ENCODE results near the gene ANAPC13. TPM values are rescaled to one million over a fixed set of nuclear protein-coding genes. Genes with fewer than 3 reads are reported as not detected.
A peak's percentile ranks its signal among the peaks of the same experiment; 100 is the strongest.

The ANAPC13 gene
- total and polyA plus RNA-seq, 2 of the 13 experiments (the other 11 are each of a cell fraction or from before 2014, with no cell fraction given): 48.7 to 69.1 TPM

- TF ChIP-seq GTF3A (CRISPR knock-in tag; conservative IDR thresholded peaks at IDR 0.05): 0 out of 2 replicates have a peak, but pooled peaks have one; percentile 31
- TF ChIP-seq SOX5 (CRISPR knock-in tag; IDR thresholded peaks at IDR 0.05; ENCODE audit: borderline replicate concordance): peak; percentile 95
- TF ChIP-seq ZNF7 (CRISPR knock-in tag; IDR thresholded peaks at IDR 0.05): no peak
- TF ChIP-seq ZNF674 (CRISPR knock-in tag; IDR thresholded peaks at IDR 0.05; ENCODE audit: low read depth): no peak
- TF ChIP-seq DMAP1 (CRISPR knock-in tag; IDR thresholded peaks at IDR 0.05): peak; percentile 94
- TF ChIP-seq ZNF326 (CRISPR knock-in tag; IDR thresholded peaks at IDR 0.05; ENCODE audit: borderline replicate concordance): no peak
- peak; percentile 39 for TF ChIP-seq NFYC (CRISPR knock-in tag; IDR thresholded peaks at IDR 0.05)
- 0 out of 2 replicates have a peak, but pooled peaks have one; percentile 26 for TF ChIP-seq ZNF83 (CRISPR knock-in tag; IDR thresholded peaks at IDR 0.05; ENCODE audit: borderline replicate concordance)
- TF ChIP-seq ZBTB2 (CRISPR knock-in tag; IDR thresholded peaks at IDR 0.05; ENCODE audit: low read depth): peak; percentile 74; the same call in 1 of the 2 replicates
- 0 out of 2 replicates have a peak, but pooled peaks have one; percentile 32 for TF ChIP-seq ARID5B (CRISPR knock-in tag; IDR thresholded peaks at IDR 0.05)
- 0 out of 2 replicates have a peak, but pooled peaks have one; percentile 15 for TF ChIP-seq NR2C2 (CRISPR knock-in tag; IDR thresholded peaks at IDR 0.05; ENCODE audit: borderline replicate concordance)
- TF ChIP-seq ZFP91 (CRISPR knock-in tag; IDR thresholded peaks at IDR 0.05; ENCODE audit: borderline replicate concordance): peak; percentile 83
- TF ChIP-seq ZNF12 (CRISPR knock-in tag; IDR thresholded peaks at IDR 0.05): peak; percentile 38
- TF ChIP-seq ZNF10 (CRISPR knock-in tag; IDR thresholded peaks at IDR 0.05; ENCODE audit: borderline replicate concordance, low read depth): no peak
- peak; percentile 92 for TF ChIP-seq ARID4A (CRISPR knock-in tag; IDR thresholded peaks at IDR 0.05; ENCODE audit: borderline replicate concordance)
- TF ChIP-seq ZNF792 (CRISPR knock-in tag; IDR thresholded peaks at IDR 0.05): peak; percentile 72
- no peak for TF ChIP-seq HNRNPK (IDR thresholded peaks at IDR 0.05; ENCODE audit: low read depth, low read length, poor library complexity, severe bottlenecking)
These were observed at the start of gene ANAPC13, which contains the start of gene CEP63 (continued) for GRCh38 chr3:134485718-134486576.

Data from HepG2 (cell line).